Measurements from ENCODE around the gene FAM20B.

Gene FAM20B

GRCh38 chr1:179048339-179049124, 22.8 kb downstream of the FAM20B start:
- Histone ChIP-seq H3K36me3 (ENCODE audit: control insufficient read depth, insufficient read depth, low read length) (no peaks in the 10 kb centered on the region), H3K9me3 (ENCODE audit: control insufficient read depth, insufficient read depth, low read length) (no peaks in the 10 kb centered on the region), H3K27me3 (ENCODE audit: control insufficient read depth, insufficient read depth, low read length) (no peaks in the 10 kb centered on the region), H3K4me1 (ENCODE audit: control insufficient read depth, insufficient read depth, low read length) (no peaks in the 10 kb centered on the region), H3K4me3 (ENCODE audit: low read length) (no peak overlapping the region), H3K27ac (ENCODE audit: low read length) (no peak overlapping the region)
- no peak for DNase-seq (ENCODE audit: low read depth, low spot score)
- no CpG with 5 or more reads among the region's 1 CpG for WGBS (ENCODE audit: insufficient coverage, insufficient read length)

DNA sequence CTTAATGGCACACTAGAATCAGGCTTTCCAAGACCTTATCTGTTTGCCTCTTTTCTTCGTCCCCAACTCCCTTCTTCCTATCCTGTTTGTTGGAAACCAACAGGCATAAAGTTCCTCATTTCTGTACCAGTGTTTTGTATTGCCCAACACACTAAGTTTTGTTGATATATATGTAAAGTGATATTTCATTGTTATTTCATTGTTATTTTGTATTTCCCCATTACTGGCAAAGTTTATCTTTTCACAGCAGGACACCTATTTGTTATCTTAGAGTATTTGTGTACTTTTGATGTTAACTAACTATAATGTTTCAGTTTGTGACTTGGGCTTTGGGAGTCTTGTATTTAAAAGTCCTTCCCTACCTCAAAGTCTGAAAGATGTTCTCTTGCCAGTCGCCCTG, 27.1 kb downstream of the FAM20B start:
- H3K4me3 ChIP-seq (ENCODE audit: low read length), result no peak overlapping the region
- H3K4me1 ChIP-seq (ENCODE audit: control insufficient read depth, insufficient read depth, low read length), result no peaks in the 10 kb centered on the region
- no CpG with 5 or more reads among the region's 2 CpGs for WGBS (ENCODE audit: insufficient coverage, insufficient read length)
- no peak for DNase-seq (ENCODE audit: low read depth, low spot score)
- H3K27ac ChIP-seq (ENCODE audit: low read length), result no peak overlapping the region
- no peaks in the 10 kb centered on the region for H3K27me3 ChIP-seq (ENCODE audit: control insufficient read depth, insufficient read depth, low read length)
- no peaks in the 10 kb centered on the region for H3K36me3 ChIP-seq (ENCODE audit: control insufficient read depth, insufficient read depth, low read length)
- H3K9me3 ChIP-seq (ENCODE audit: control insufficient read depth, insufficient read depth, low read length), result no peaks in the 10 kb centered on the region

DNA sequence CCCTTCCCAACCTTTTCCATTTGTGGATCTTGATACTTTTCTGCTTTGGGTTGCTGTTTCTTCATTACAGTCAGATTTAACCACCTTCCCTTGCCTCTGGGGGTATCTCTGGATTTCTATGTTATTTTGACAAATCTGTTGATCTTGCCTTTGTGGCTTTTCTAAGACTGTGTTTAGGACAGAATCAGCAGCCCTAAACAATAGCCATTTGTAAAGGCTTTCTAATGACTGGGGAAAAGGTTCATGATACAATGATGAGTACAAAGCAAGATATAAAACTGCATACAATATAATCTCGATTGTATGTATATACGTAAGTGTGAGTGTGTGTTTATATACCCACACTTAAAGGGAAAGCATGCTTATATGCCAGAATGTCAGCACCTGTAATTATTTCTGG, 27.8 kb downstream of the FAM20B start:
- H3K27ac ChIP-seq (ENCODE audit: low read length), result no peak overlapping the region
- DNase-seq (ENCODE audit: low read depth, low spot score), result no peak
- no peaks in the 10 kb centered on the region for H3K36me3 ChIP-seq (ENCODE audit: control insufficient read depth, insufficient read depth, low read length)
- no CpG with 5 or more reads among the region's 2 CpGs for WGBS (ENCODE audit: insufficient coverage, insufficient read length)
- H3K4me1 ChIP-seq (ENCODE audit: control insufficient read depth, insufficient read depth, low read length), result peaks cover 2% of the 10 kb centered on the region; the same call in 1 of the 2 replicates
- no peaks in the 10 kb centered on the region for H3K9me3 ChIP-seq (ENCODE audit: control insufficient read depth, insufficient read depth, low read length)
- H3K27me3 ChIP-seq (ENCODE audit: control insufficient read depth, insufficient read depth, low read length), result no peaks in the 10 kb centered on the region
- H3K4me3 ChIP-seq (ENCODE audit: low read length), result no peak overlapping the region

GRCh38 chr1:179055937-179056336, 30.2 kb downstream of the FAM20B start:
- Histone ChIP-seq H3K27ac (ENCODE audit: low read length) (no peak overlapping the region), H3K9me3 (ENCODE audit: control insufficient read depth, insufficient read depth, low read length) (no peaks in the 10 kb centered on the region), H3K27me3 (ENCODE audit: control insufficient read depth, insufficient read depth, low read length) (no peaks in the 10 kb centered on the region), H3K4me3 (ENCODE audit: low read length) (no peak overlapping the region), H3K36me3 (ENCODE audit: control insufficient read depth, insufficient read depth, low read length) (no peaks in the 10 kb centered on the region), H3K4me1 (ENCODE audit: control insufficient read depth, insufficient read depth, low read length) (peaks cover 2% of the 10 kb centered on the region; the same call in 1 of the 2 replicates)
- DNase-seq (ENCODE audit: low read depth, low spot score), result no peak
- WGBS (ENCODE audit: insufficient coverage, insufficient read length), result no CpG with 5 or more reads among the region's 2 CpGs

GRCh38 chr1:179058487-179059483, 33.1 kb downstream of the FAM20B start:
- no peak overlapping the region for H3K27ac ChIP-seq (ENCODE audit: low read length)
- no CpG with 5 or more reads among the region's 3 CpGs for WGBS (ENCODE audit: insufficient coverage, insufficient read length)
- no peak for DNase-seq (ENCODE audit: low read depth, low spot score)
- H3K4me3 ChIP-seq (ENCODE audit: low read length), result no peak overlapping the region
- H3K36me3 ChIP-seq (ENCODE audit: control insufficient read depth, insufficient read depth, low read length), result no peaks in the 10 kb centered on the region
- H3K9me3 ChIP-seq (ENCODE audit: control insufficient read depth, insufficient read depth, low read length), result no peaks in the 10 kb centered on the region
- H3K4me1 ChIP-seq (ENCODE audit: control insufficient read depth, insufficient read depth, low read length), result peaks cover 2% of the 10 kb centered on the region; the same call in 1 of the 2 replicates
- H3K27me3 ChIP-seq (ENCODE audit: control insufficient read depth, insufficient read depth, low read length), result no peaks in the 10 kb centered on the region

DNA sequence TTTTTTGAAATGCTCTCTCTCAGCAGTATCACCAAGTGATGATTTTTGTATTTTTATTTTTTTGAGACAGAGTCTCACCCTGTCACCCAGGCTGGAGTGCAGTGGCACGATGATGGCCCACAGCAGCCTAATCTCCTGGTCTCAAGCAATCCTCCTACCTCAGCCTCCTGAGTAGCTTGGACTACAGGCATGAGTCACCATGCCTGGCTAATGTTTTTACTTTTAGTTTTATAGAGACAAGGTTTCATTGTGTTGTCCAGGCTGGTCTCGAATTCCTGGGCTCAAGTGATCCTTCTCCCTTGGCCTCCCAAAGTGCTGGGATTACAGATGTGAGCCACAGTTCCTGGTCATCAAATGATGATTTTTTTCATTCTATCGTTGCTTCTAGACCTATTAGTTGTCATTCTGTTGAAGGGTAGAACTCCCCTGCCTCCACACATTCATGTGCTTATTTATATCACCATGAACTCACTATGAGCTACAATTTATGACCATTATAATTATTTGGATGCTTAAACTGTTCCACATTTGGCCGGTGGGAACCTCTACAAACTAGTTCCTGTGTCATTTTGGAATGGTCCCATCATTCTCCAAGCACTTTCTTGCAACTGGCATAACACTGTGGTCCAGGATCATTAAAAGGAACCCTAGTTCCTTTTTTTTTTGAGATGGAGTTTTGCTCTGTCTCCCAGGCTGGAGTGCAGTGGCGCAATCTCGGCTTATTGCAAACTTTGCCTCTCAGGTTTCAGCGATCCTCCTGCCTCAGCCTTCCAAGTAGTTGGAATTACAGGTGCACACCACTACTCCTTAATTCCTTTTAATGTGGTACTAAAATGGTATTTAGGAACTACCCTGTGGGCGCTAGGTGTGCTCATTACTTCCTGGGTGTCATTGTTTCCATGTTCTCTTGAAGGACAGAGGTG, 35.9 kb downstream of the FAM20B start:
- Histone ChIP-seq H3K27me3 (ENCODE audit: control insufficient read depth, insufficient read depth, low read length) (no peaks in the 10 kb centered on the region), H3K9me3 (ENCODE audit: control insufficient read depth, insufficient read depth, low read length) (no peaks in the 10 kb centered on the region), H3K36me3 (ENCODE audit: control insufficient read depth, insufficient read depth, low read length) (no peaks in the 10 kb centered on the region), H3K27ac (ENCODE audit: low read length) (no peak overlapping the region), H3K4me3 (ENCODE audit: low read length) (no peak overlapping the region), H3K4me1 (ENCODE audit: control insufficient read depth, insufficient read depth, low read length) (peaks cover 2% of the 10 kb centered on the region; the same call in 1 of the 2 replicates)
- no CpG with 5 or more reads among the region's 8 CpGs for WGBS (ENCODE audit: insufficient coverage, insufficient read length)
- DNase-seq (ENCODE audit: low read depth, low spot score), result no peak

GRCh38 chr1:179066471-179066870, 40.8 kb downstream of the FAM20B start:
- DNase-seq (ENCODE audit: low read depth, low spot score), result no peak
- H3K27me3 ChIP-seq (ENCODE audit: control insufficient read depth, insufficient read depth, low read length), result no peaks in the 10 kb centered on the region
- H3K4me3 ChIP-seq (ENCODE audit: low read length), result no peak overlapping the region
- H3K27ac ChIP-seq (ENCODE audit: low read length), result no peak overlapping the region
- H3K4me1 ChIP-seq (ENCODE audit: control insufficient read depth, insufficient read depth, low read length), result no peaks in the 10 kb centered on the region
- H3K9me3 ChIP-seq (ENCODE audit: control insufficient read depth, insufficient read depth, low read length), result no peaks in the 10 kb centered on the region
- no CpG with 5 or more reads among the region's 4 CpGs for WGBS (ENCODE audit: insufficient coverage, insufficient read length)
- no peaks in the 10 kb centered on the region for H3K36me3 ChIP-seq (ENCODE audit: control insufficient read depth, insufficient read depth, low read length)

DNA sequence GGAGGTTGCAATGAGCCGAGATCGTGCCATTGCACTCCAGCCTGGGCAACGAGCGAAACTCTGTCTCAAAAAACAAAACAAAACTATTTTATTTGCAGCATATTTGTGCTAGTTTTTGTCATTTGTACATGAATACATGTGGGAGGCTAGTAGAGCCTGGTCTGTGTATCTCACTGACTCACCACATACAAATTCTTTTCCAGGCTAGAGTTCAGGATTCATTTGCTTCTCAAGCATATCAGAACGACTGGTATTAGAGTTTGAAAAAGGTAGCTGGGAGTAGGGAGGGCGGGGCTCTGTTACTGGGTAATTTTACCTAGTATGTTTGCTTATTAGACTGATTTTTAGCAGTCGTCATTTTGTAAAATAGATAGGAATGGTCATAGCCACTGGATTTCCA, 51.7 kb downstream of the FAM20B start:
- H3K36me3 ChIP-seq (ENCODE audit: control insufficient read depth, insufficient read depth, low read length), result peaks cover 3% of the 10 kb centered on the region; the same call in 1 of the 2 replicates
- H3K4me1 ChIP-seq (ENCODE audit: control insufficient read depth, insufficient read depth, low read length), result no peaks in the 10 kb centered on the region
- no peaks in the 10 kb centered on the region for H3K27me3 ChIP-seq (ENCODE audit: control insufficient read depth, insufficient read depth, low read length)
- no peak for DNase-seq (ENCODE audit: low read depth, low spot score)
- H3K27ac ChIP-seq (ENCODE audit: low read length), result no peak overlapping the region
- no CpG with 5 or more reads among the region's 7 CpGs for WGBS (ENCODE audit: insufficient coverage, insufficient read length)
- no peaks in the 10 kb centered on the region for H3K9me3 ChIP-seq (ENCODE audit: control insufficient read depth, insufficient read depth, low read length)
- no peak overlapping the region for H3K4me3 ChIP-seq (ENCODE audit: low read length)

DNA sequence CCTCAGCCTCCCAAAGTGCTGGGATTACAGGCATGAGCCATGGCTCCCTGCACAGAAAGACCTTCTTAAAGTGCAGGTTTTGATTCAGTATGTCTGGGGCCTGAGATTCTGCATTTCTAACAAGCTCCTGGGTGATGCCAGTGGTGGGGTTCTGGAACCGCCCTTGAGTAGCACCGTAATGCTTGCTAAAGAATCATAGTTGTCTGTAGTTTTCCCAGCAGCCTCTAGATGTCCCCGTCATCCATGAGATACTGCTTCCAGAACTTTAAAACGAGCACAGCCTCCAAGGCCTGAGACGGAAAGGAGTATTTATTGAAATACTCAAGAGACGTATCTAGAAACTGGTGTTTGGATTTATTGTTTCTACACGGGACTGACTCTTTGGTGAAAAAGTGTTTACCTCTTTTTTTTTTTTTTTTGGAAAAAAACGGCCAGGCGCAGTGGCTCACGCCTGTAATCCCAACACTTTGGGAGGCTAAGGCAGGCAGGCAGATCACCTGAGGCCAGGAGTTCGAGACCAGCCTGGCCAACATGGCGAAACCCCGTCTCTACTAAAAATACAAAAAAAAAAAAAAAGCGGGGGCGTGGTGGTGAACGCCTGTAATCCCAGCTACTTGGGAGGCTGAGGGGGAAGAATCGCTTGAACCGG, 53.5 kb downstream of the FAM20B start:
- Histone ChIP-seq H3K27ac (ENCODE audit: low read length) (no peak overlapping the region), H3K27me3 (ENCODE audit: control insufficient read depth, insufficient read depth, low read length) (no peaks in the 10 kb centered on the region), H3K36me3 (ENCODE audit: control insufficient read depth, insufficient read depth, low read length) (peaks cover 3% of the 10 kb centered on the region; the same call in 1 of the 2 replicates), H3K4me1 (ENCODE audit: control insufficient read depth, insufficient read depth, low read length) (peaks cover 3% of the 10 kb centered on the region; the same call in 1 of the 2 replicates), H3K4me3 (ENCODE audit: low read length) (no peak overlapping the region), H3K9me3 (ENCODE audit: control insufficient read depth, insufficient read depth, low read length) (no peaks in the 10 kb centered on the region)
- no peak for DNase-seq (ENCODE audit: low read depth, low spot score)
- no CpG with 5 or more reads among the region's 18 CpGs for WGBS (ENCODE audit: insufficient coverage, insufficient read length)
